Measurements from ENCODE around the gene TSHZ2.

Gene TSHZ2

GRCh38 chr20:53028337-53029007 lies 56.3 kb downstream of the TSHZ2 start:
- H3K27ac ChIP-seq (ENCODE audit: low read length) = no peak overlapping the region
- no peaks in the 10 kb centered on the region for H3K9me3 ChIP-seq (ENCODE audit: control insufficient read depth, insufficient read depth, low read length)
- no peaks in the 10 kb centered on the region for H3K4me1 ChIP-seq (ENCODE audit: control insufficient read depth, insufficient read depth, low read length)
- DNase-seq (ENCODE audit: low read depth, low spot score) = no peak
- no peaks in the 10 kb centered on the region for H3K36me3 ChIP-seq (ENCODE audit: control insufficient read depth, insufficient read depth, low read length)
- no peak overlapping the region for H3K4me3 ChIP-seq (ENCODE audit: low read length)
- WGBS (ENCODE audit: insufficient coverage, insufficient read length) = no CpG with 5 or more reads among the region's 6 CpGs
- no peaks in the 10 kb centered on the region for H3K27me3 ChIP-seq (ENCODE audit: control insufficient read depth, insufficient read depth, low read length)

GRCh38 chr20:53030061-53030460 lies 57.9 kb downstream of the TSHZ2 start:
- no CpG with 5 or more reads among the region's 3 CpGs for WGBS (ENCODE audit: insufficient coverage, insufficient read length)
- no peak overlapping the region for H3K27ac ChIP-seq (ENCODE audit: low read length)
- DNase-seq (ENCODE audit: low read depth, low spot score) = no peak
- H3K9me3 ChIP-seq (ENCODE audit: control insufficient read depth, insufficient read depth, low read length) = no peaks in the 10 kb centered on the region
- 0 out of 2 replicates have a peak, but pooled peaks cover 2% of the 10 kb centered on the region for H3K4me1 ChIP-seq (ENCODE audit: control insufficient read depth, insufficient read depth, low read length)
- H3K4me3 ChIP-seq (ENCODE audit: low read length) = no peak overlapping the region
- H3K36me3 ChIP-seq (ENCODE audit: control insufficient read depth, insufficient read depth, low read length) = no peaks in the 10 kb centered on the region
- no peaks in the 10 kb centered on the region for H3K27me3 ChIP-seq (ENCODE audit: control insufficient read depth, insufficient read depth, low read length)

- H3K9me3 ChIP-seq (ENCODE audit: control insufficient read depth, insufficient read depth, low read length) = no peaks in the 10 kb centered on the region
- no peak overlapping the region for H3K27ac ChIP-seq (ENCODE audit: low read length)
- H3K27me3 ChIP-seq (ENCODE audit: control insufficient read depth, insufficient read depth, low read length) = no peaks in the 10 kb centered on the region
- DNase-seq (ENCODE audit: low read depth, low spot score) = no peak
- 0 out of 2 replicates have a peak, but pooled peaks cover 2% of the 10 kb centered on the region for H3K4me1 ChIP-seq (ENCODE audit: control insufficient read depth, insufficient read depth, low read length)
- no CpG with 5 or more reads among the region's 11 CpGs for WGBS (ENCODE audit: insufficient coverage, insufficient read length)
- H3K36me3 ChIP-seq (ENCODE audit: control insufficient read depth, insufficient read depth, low read length) = no peaks in the 10 kb centered on the region
- no peak overlapping the region for H3K4me3 ChIP-seq (ENCODE audit: low read length)
Measured at GRCh38 chr20:53032046-53032445, 59.9 kb downstream of the TSHZ2 start.

- Histone ChIP-seq H3K27me3 (ENCODE audit: control insufficient read depth, insufficient read depth, low read length) (no peaks in the 10 kb centered on the region), H3K36me3 (ENCODE audit: control insufficient read depth, insufficient read depth, low read length) (no peaks in the 10 kb centered on the region), H3K9me3 (ENCODE audit: control insufficient read depth, insufficient read depth, low read length) (no peaks in the 10 kb centered on the region), H3K4me1 (ENCODE audit: control insufficient read depth, insufficient read depth, low read length) (0 out of 2 replicates have a peak, but pooled peaks cover 2% of the 10 kb centered on the region), H3K4me3 (ENCODE audit: low read length) (no peak overlapping the region), H3K27ac (ENCODE audit: low read length) (no peak overlapping the region)
- no CpG with 5 or more reads among the region's 5 CpGs for WGBS (ENCODE audit: insufficient coverage, insufficient read length)
- DNase-seq (ENCODE audit: low read depth, low spot score) = no peak
Measured at GRCh38 chr20:53032478-53032932, 60.3 kb downstream of the TSHZ2 start.

- no peaks in the 10 kb centered on the region for H3K36me3 ChIP-seq (ENCODE audit: control insufficient read depth, insufficient read depth, low read length)
- H3K4me3 ChIP-seq (ENCODE audit: low read length) = no peak overlapping the region
- no peak overlapping the region for H3K27ac ChIP-seq (ENCODE audit: low read length)
- no peaks in the 10 kb centered on the region for H3K27me3 ChIP-seq (ENCODE audit: control insufficient read depth, insufficient read depth, low read length)
- WGBS (ENCODE audit: insufficient coverage, insufficient read length) = no CpG with 5 or more reads among the region's 6 CpGs
- DNase-seq (ENCODE audit: low read depth, low spot score) = no peak
- 0 out of 2 replicates have a peak, but pooled peaks cover 2% of the 10 kb centered on the region for H3K4me1 ChIP-seq (ENCODE audit: control insufficient read depth, insufficient read depth, low read length)
- H3K9me3 ChIP-seq (ENCODE audit: control insufficient read depth, insufficient read depth, low read length) = no peaks in the 10 kb centered on the region
Measured at GRCh38 chr20:53033176-53033575, 61.0 kb downstream of the TSHZ2 start.

- 0 out of 2 replicates have a peak, but pooled peaks cover 2% of the 10 kb centered on the region for H3K4me1 ChIP-seq (ENCODE audit: control insufficient read depth, insufficient read depth, low read length)
- no peak for DNase-seq (ENCODE audit: low read depth, low spot score)
- H3K9me3 ChIP-seq (ENCODE audit: control insufficient read depth, insufficient read depth, low read length) = no peaks in the 10 kb centered on the region
- no peaks in the 10 kb centered on the region for H3K36me3 ChIP-seq (ENCODE audit: control insufficient read depth, insufficient read depth, low read length)
- H3K27me3 ChIP-seq (ENCODE audit: control insufficient read depth, insufficient read depth, low read length) = no peaks in the 10 kb centered on the region
- H3K27ac ChIP-seq (ENCODE audit: low read length) = no peak overlapping the region
- no CpG with 5 or more reads among the region's 3 CpGs for WGBS (ENCODE audit: insufficient coverage, insufficient read length)
- no peak overlapping the region for H3K4me3 ChIP-seq (ENCODE audit: low read length)
Measured at GRCh38 chr20:53034899-53035298, 62.7 kb downstream of the TSHZ2 start.

- H3K4me1 ChIP-seq (ENCODE audit: control insufficient read depth, insufficient read depth, low read length) = 0 out of 2 replicates have a peak, but pooled peaks cover 2% of the 10 kb centered on the region
- H3K27ac ChIP-seq (ENCODE audit: low read length) = no peak overlapping the region
- no peaks in the 10 kb centered on the region for H3K27me3 ChIP-seq (ENCODE audit: control insufficient read depth, insufficient read depth, low read length)
- H3K9me3 ChIP-seq (ENCODE audit: control insufficient read depth, insufficient read depth, low read length) = no peaks in the 10 kb centered on the region
- no peak for DNase-seq (ENCODE audit: low read depth, low spot score)
- WGBS (ENCODE audit: insufficient coverage, insufficient read length) = no CpG with 5 or more reads among the region's 8 CpGs
- H3K36me3 ChIP-seq (ENCODE audit: control insufficient read depth, insufficient read depth, low read length) = no peaks in the 10 kb centered on the region
- no peak overlapping the region for H3K4me3 ChIP-seq (ENCODE audit: low read length)
Measured at GRCh38 chr20:53036992-53037391, 64.8 kb downstream of the TSHZ2 start.

GRCh38 chr20:53037621-53038020 lies 65.5 kb downstream of the TSHZ2 start:
- Histone ChIP-seq H3K27ac (ENCODE audit: low read length) (no peak overlapping the region), H3K27me3 (ENCODE audit: control insufficient read depth, insufficient read depth, low read length) (no peaks in the 10 kb centered on the region), H3K9me3 (ENCODE audit: control insufficient read depth, insufficient read depth, low read length) (no peaks in the 10 kb centered on the region), H3K36me3 (ENCODE audit: control insufficient read depth, insufficient read depth, low read length) (no peaks in the 10 kb centered on the region), H3K4me1 (ENCODE audit: control insufficient read depth, insufficient read depth, low read length) (0 out of 2 replicates have a peak, but pooled peaks cover 2% of the 10 kb centered on the region), H3K4me3 (ENCODE audit: low read length) (no peak overlapping the region)
- no peak for DNase-seq (ENCODE audit: low read depth, low spot score)
- WGBS (ENCODE audit: insufficient coverage, insufficient read length) = no CpG with 5 or more reads among the region's 10 CpGs

- no peaks in the 10 kb centered on the region for H3K36me3 ChIP-seq (ENCODE audit: control insufficient read depth, insufficient read depth, low read length)
- no peak for DNase-seq (ENCODE audit: low read depth, low spot score)
- H3K9me3 ChIP-seq (ENCODE audit: control insufficient read depth, insufficient read depth, low read length) = no peaks in the 10 kb centered on the region
- H3K27me3 ChIP-seq (ENCODE audit: control insufficient read depth, insufficient read depth, low read length) = no peaks in the 10 kb centered on the region
- H3K4me1 ChIP-seq (ENCODE audit: control insufficient read depth, insufficient read depth, low read length) = 0 out of 2 replicates have a peak, but pooled peaks cover 2% of the 10 kb centered on the region
- WGBS (ENCODE audit: insufficient coverage, insufficient read length) = no CpG with 5 or more reads among the region's 2 CpGs
- no peak overlapping the region for H3K4me3 ChIP-seq (ENCODE audit: low read length)
- no peak overlapping the region for H3K27ac ChIP-seq (ENCODE audit: low read length)
Measured at GRCh38 chr20:53038299-53038698, 66.1 kb downstream of the TSHZ2 start.

GRCh38 chr20:53040693-53041589 lies 68.8 kb downstream of the TSHZ2 start:
- no peak overlapping the region for H3K4me3 ChIP-seq (ENCODE audit: low read length)
- no peak for DNase-seq (ENCODE audit: low read depth, low spot score)
- no CpG with 5 or more reads among the region's 14 CpGs for WGBS (ENCODE audit: insufficient coverage, insufficient read length)
- H3K36me3 ChIP-seq (ENCODE audit: control insufficient read depth, insufficient read depth, low read length) = no peaks in the 10 kb centered on the region
- H3K27me3 ChIP-seq (ENCODE audit: control insufficient read depth, insufficient read depth, low read length) = no peaks in the 10 kb centered on the region
- H3K27ac ChIP-seq (ENCODE audit: low read length) = no peak overlapping the region
- no peaks in the 10 kb centered on the region for H3K4me1 ChIP-seq (ENCODE audit: control insufficient read depth, insufficient read depth, low read length)
- no peaks in the 10 kb centered on the region for H3K9me3 ChIP-seq (ENCODE audit: control insufficient read depth, insufficient read depth, low read length)
